GM15510 (cell line): ENCODE data around the gene PAFAH1B1.

Experiments
- POLR2A ChIP-seq: IDR thresholded peaks from 3 replicates; pipeline ENCODE4 v1.6.1; 2011; ENCODE audit warnings: borderline replicate concordance; ENCODE audit not compliant: insufficient read length; ENCODE audit errors: extremely low read depth

PAFAH1B1 gene

DNA sequence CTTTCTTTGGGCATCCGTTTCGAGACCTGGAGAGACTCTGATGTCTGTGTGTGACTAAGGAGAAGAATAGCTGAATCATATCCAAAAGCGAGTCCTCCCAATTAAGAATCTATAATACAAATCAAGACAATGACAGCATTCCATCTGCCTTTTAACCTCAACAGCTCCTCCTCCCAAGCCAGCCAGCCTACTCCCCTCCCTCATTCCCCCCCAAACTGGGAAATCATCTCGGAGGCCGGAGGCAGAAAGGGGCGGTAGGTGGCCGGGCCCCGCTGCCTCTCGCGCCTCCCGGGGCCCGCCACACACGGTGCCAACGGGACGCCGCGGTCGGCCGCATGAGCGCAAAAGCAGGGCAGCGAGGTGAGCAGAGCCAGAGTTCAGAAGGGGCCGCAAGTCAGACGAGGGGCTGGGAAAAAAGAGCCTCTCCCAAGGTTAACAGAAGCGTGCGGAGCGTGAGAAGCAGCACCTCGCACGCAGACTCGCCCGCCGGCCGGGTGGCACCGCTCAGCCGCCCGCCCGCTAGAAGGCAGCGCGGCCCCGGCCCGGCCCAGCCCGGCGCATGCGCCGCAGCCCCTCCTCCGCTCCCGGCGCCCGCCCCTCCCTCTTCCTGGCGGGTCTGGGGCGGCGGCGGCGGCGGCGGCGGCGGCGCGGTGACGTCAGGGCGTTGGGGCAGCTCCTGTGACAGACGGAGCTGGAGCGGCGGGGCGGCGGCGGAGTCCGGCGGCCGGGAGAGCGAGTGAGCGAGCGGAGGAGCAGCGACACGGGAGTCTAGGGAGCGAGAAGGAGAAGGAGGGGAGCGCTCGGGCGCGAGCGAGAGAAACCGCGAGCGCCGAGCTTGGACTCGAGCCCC is at the start of gene PAFAH1B1:
TSS of gene PAFAH1B1 (plus strand) at position 684 of the 850 bp plus-strand sequence. CDS start 44,635 bp downstream, outside the sequence.
- TF ChIP-seq POLR2A, result peak; percentile 97

DNA sequence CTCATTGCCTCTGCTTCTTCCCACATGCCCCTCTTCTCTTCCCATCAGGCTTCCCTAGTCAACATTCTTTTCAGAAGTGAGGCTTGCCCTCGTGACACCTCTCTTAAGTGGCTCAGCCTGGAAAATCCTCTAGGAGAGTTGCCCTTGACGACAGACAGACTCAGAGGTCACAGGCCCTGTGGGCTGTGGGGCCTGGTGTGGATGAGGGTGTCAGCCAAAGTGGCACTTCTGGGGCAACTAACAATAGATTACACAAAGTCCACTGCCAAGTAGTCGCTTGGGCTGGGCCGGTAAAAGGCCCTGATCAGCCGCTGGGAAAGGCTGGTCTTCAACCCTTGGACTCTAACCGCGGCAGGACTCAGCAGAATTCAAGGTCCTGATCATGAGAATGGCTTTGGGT is 48.1 kb upstream of the PAFAH1B1 start:
- TF ChIP-seq POLR2A, result no peak

GRCh38 chr17:2547176-2547575 is 46.3 kb upstream of the PAFAH1B1 start:
- TF ChIP-seq POLR2A, result no peak

DNA sequence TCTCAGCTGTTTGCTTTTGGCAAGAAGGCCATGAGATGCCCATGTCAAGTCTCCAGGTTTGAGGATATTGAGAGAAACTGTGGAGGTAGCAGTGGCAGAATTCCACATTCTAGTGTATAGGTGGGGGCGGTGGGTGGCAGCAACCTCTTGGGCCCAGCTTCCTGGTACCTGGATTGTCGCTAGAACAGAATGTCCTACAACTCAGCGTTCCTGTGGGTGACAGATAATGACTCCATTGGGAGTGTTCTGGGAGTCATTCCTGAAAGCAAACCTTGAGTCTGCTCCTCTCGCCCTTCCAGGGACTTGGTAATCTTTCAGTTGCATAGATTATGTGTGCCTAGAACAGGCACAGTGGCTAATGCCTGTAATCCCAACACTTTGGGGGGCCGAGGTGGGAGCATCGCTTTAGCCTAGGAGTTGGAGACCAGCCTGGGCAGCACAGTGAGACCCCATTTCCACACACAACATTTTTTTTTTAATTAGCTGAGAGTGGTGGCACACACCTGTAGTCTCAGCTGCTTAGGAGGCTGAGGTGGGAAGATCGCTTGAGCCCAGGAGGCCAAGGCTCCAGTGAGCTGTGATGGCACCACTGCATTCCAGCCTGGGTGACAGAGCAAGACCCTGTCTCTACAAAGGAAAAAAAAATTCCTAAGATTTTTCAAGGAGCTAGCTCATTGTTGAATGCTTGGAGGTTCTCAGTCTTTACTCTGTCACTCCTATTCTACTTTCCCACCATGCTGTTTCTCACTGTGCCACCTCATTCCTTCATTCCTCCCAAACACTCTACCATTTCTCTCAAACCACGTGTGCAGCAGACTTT is 43.9 kb upstream of the PAFAH1B1 start:
- no peak for TF ChIP-seq POLR2A

- no peak for TF ChIP-seq POLR2A
These were observed 42.0 kb upstream of the PAFAH1B1 start for GRCh38 chr17:2551493-2551892.

GRCh38 chr17:2551928-2552327 is 41.5 kb upstream of the PAFAH1B1 start:
- TF ChIP-seq POLR2A, result no peak

GRCh38 chr17:2560658-2561057 is 32.8 kb upstream of the PAFAH1B1 start:
- TF ChIP-seq POLR2A, result no peak

DNA sequence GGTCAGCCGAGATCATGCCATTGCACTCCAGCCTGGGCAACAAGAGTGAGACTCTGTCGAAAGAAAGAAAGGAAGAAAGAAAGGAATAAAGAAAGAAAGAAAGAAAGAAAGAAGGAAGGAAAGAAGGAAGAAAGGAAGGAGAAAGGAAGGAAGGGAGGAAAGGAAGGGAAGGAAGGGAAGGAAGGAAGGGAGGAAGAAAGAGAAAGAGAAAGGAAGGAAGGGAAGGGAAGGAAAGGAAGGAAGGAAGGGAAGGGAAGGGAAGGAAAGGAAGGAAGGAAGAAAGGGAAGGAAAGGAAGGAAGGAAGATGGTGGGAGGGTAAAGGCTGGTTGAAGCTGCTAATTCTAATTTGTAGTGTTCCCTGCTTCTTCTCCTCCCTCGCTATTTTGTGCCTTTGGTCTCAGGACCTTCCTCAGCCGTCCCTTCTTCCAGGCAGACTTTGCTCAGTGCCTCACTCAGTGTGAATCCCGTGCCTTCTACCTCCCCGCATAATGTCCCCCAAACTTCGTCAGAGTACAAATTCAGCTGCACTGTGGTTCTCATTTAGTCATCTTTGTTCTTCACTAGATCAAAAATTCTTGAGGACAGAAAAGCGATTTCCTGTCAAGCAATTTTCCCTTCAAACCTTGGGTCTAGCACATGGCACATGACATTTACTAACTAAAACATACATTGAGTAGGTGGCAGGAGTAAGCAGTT is 31.1 kb upstream of the PAFAH1B1 start:
- no peak for TF ChIP-seq POLR2A

GRCh38 chr17:2563061-2563460 is 30.4 kb upstream of the PAFAH1B1 start:
- no peak for TF ChIP-seq POLR2A

DNA sequence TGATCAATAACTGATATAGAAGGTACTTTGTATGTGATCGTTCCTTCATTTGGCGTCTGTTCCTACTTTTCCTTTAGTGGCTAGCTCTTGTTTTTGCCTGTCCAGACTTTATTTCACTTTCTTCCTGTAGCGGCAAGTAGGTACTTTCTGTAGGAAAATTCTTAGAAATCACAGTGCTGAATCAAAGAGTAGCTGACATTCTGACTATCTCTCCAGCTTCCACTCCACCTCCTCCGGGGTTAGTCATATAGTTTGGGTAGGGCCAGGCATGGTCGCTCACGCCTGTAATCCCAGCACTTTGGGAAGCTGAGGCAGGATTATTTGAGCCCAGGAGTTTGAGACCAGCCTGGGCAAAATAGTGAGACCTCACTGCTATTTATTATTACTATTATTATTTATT is 29.9 kb upstream of the PAFAH1B1 start:
- TF ChIP-seq POLR2A, result no peak

DNA sequence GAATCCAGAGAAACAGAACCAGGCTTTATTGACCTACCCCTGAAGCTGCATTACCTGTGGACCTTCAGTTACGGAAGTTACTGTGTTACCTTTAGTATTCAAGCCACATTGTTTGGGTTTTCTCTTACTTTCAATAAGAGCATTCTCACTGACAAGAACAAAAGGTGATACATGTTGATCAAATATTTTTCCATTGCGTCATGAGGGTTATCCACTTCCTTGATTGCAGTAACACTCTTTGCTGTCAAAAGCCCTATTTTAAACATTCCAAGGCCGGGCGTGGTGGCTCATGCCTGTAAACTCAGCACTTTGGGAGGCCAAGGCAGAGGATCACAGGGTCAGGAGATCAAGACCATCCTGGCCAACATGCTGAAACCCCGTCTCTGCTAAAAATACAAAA is 28.6 kb upstream of the PAFAH1B1 start:
- TF ChIP-seq POLR2A, result no peak

DNA sequence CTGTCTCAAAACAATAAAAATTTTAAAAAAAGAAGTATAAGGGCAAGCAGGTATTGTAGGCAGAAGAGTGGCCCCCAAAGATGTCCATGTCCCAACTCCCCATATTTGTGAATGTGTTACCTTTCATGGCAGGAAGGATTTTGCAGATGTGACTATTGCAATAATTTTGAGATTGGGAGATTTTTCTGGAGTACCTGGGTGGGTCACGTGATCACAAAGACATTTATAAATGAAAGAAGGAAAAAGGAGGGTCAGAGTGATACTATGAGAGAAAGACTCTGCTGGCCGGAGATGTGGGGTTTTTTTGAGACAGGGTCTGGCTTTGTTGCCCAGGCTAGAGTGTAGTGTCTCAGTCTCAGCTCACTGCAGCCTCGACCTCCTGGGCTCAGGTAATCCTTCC is 27.4 kb upstream of the PAFAH1B1 start:
- no peak for TF ChIP-seq POLR2A

DNA sequence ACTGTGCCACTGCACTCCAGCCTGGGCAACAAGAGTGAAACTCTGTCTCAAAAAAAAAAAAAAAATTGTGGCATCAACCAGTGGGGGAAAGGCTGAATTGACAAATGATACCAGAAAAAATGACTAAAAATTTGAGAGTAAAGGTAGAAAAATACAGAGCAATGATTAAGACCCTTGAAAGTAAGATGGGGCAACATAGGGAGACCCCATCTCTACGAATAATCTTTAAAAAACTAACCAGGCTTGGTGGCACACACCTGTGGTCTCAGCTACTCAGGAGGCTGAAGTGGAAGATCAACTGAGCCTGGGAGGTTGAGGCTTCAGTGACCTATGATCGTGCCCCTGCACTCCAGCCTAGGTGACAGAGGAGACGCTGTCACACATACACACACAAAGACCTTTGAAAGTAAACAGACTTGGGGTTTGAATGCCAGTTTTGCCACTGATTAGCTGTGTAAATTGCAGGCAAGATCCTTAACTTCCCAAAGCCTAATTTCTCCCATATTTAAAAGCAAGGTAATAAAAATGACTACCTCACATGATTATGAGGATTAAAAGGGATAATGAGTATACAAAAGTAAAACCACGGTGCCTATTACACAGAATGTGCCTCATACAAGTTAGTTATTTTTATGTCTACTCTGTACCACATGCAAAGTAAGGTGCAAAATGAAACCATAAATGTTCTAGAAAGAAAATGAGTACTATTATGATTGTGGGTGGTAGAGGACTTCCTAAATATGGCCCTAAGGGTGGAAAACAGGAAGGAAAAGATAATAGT is 21.7 kb upstream of the PAFAH1B1 start:
- TF ChIP-seq POLR2A, result no peak

- TF ChIP-seq POLR2A, result no peak
These were observed 13.3 kb upstream of the PAFAH1B1 start for GRCh38 chr17:2580151-2580550.

- TF ChIP-seq POLR2A, result no peak
These were observed 12.8 kb upstream of the PAFAH1B1 start for GRCh38 chr17:2580661-2581060.

DNA sequence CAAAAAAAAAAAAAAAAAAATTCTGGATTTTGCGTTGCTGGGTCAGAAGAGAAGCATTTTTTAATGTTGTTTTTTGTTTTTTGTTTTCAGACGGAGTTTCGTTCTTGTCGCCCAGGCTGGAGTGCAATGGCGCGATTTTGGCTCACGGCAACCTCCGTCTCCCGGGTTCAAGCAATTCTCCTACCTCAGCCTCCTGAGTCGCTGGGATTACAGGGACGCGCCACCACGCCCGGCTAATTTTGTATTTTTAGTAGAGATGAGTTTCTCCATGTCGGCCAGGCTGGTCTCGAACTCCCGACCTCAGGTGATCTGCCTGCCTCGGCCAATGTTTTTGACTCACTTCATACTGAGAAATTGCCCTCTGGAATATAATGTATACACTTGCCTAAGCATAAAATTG is 11.0 kb upstream of the PAFAH1B1 start:
- no peak for TF ChIP-seq POLR2A
